Activated naive CD8-positive, alpha-beta T cell treated with anti-CD3 and anti-CD28 coated beads for 36 hours (primary cell): ENCODE results near the gene CLDN9. TPM values are rescaled to one million over a fixed set of nuclear protein-coding genes. Genes with fewer than 3 reads are reported as not detected.
A peak's percentile ranks its signal among the peaks of the same experiment; 100 is the strongest.

Experiments
- DNase-seq: peaks from one replicate; pipeline ENCODE4 v3.0.0; 2021
- H3K27ac Mint-ChIP-seq: one replicate; pipeline ENCODE4 v1.8.0; 2022; ENCODE audit warnings: mild to moderate bottlenecking, moderate library complexity, mixed read lengths
- H3K27me3 Mint-ChIP-seq: one replicate; pipeline ENCODE4 v1.8.0; 2022; ENCODE audit warnings: mild to moderate bottlenecking, mixed read lengths
- H3K36me3 Mint-ChIP-seq: one replicate; pipeline ENCODE4 v1.8.0; 2021; ENCODE audit warnings: mild to moderate bottlenecking, mixed read lengths
- H3K4me1 Mint-ChIP-seq: one replicate; pipeline ENCODE4 v1.8.0; 2021; ENCODE audit warnings: mixed read lengths
- H3K4me3 Mint-ChIP-seq: one replicate; pipeline ENCODE4 v1.8.0; 2022; ENCODE audit warnings: mild to moderate bottlenecking, moderate library complexity, mixed read lengths
- H3K9me3 Mint-ChIP-seq: one replicate; pipeline ENCODE4 v1.8.0; 2022; ENCODE audit warnings: mixed read lengths
- total RNA-seq, 2 experiments: library from RNA; stranded (reverse); gene quantifications; one replicate each; pipeline ENCODE4 v1.2.3, GENCODE V29; 2021

CLDN9 gene
- total RNA-seq, 2 experiments from 2014 or later: not detected

DNA sequence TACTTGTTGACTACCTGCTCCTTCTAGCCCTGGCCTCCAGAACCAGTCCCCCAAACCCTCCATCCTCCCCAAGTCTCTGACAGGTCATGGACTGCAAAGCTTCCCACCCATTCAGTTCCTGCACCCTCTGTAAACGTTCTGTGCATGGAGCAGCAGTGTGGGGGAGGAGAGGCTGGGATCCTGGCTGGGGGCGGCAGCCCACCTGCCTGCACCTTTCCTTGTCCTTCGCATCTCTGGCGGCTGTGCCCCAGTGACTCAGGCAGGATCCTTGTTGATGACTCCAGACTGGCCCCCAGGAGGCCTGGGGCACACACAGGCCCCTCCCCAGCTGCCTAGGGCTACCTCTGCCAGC, 30.8 kb upstream of the CLDN9 start:
- Mint-ChIP-seq H3K27ac (peak overlapping the region; percentile 26), H3K4me1 (peaks cover 5% of the 10 kb centered on the region), H3K9me3 (no peaks in the 10 kb centered on the region), H3K27me3 (peaks cover 4% of the 10 kb centered on the region), H3K4me3 (peak overlapping the region; percentile 89), H3K36me3 (peaks cover 20% of the 10 kb centered on the region)
- DNase-seq: no peak

DNA sequence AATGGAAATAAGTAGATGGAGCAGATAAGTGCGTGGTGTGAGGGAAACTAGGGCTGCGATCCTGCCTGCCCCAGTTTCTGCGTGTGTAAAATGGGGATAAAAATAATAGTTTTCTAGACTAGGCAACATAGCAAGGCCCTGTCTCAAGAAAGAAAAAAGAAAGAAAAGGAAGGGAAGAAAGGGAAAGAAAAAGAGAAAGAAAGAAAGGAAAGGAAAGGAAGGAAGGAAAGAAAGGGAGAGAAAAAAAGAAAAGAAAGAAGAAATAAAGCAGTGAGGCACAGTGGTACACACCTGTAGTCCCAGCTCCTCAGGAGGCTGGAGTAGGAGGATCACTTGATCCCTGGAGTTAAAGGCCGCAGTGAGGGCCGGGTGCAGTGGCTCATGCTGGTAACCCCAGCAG, 30.3 kb upstream of the CLDN9 start:
- H3K27me3 Mint-ChIP-seq: peaks cover 4% of the 10 kb centered on the region
- DNase-seq: no peak
- H3K36me3 Mint-ChIP-seq: peaks cover 15% of the 10 kb centered on the region
- no peak overlapping the region for H3K27ac Mint-ChIP-seq
- H3K9me3 Mint-ChIP-seq: no peaks in the 10 kb centered on the region
- H3K4me1 Mint-ChIP-seq: peaks cover 5% of the 10 kb centered on the region
- H3K4me3 Mint-ChIP-seq: peak overlapping the region; percentile 1

DNA sequence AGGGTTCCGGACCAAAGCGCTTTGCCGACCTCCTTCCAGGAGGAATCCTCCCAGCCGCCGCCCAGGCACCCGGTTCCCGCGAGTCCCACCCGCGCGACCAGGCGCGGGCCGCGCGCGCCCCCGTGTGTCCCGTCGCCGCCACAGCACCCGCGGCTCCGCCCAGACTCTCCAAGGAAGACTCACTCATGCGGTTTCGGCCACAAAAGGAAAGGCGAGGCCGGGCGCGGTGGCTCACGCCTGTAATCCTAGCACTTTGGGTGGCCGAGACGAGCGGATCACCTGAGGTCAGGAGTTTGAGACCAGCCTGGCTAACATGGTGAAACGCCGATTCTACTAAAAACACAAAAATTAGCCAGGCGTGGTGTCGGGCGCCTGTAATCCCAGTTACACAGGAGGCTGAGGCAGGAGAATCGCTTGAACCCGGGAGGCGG, 29.0 kb upstream of the CLDN9 start:
- Mint-ChIP-seq H3K4me1 (peaks cover 3% of the 10 kb centered on the region), H3K4me3 (peak overlapping the region; percentile 48), H3K36me3 (peaks cover 7% of the 10 kb centered on the region), H3K27me3 (peaks cover 4% of the 10 kb centered on the region), H3K9me3 (no peaks in the 10 kb centered on the region), H3K27ac (no peak overlapping the region)
- peak; percentile 76 for DNase-seq

DNA sequence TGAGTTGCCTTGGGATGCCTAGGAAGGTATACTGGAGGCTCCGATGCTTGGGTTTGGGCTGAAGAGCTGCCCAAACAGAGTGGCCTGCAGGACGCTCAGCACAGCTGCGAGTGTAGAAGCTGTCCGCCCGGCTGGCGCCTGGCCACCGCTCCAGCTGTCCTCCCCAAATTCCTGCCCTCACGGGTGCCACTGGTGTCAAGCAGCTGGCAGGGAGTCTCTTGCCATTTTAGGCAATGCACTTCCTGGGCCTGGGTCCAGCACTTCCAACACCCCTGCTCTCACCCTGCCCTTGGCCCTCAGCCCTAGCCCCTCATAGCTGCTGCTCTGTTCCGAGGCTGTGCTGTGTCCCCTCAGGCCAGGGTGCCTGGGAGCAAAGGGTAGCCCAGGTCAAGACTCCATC, 27.3 kb upstream of the CLDN9 start:
- H3K36me3 Mint-ChIP-seq: no peaks in the 10 kb centered on the region
- no peaks in the 10 kb centered on the region for H3K9me3 Mint-ChIP-seq
- H3K4me1 Mint-ChIP-seq: peaks cover 3% of the 10 kb centered on the region
- no peak overlapping the region for H3K4me3 Mint-ChIP-seq
- no peak overlapping the region for H3K27ac Mint-ChIP-seq
- DNase-seq: no peak
- peaks cover 11% of the 10 kb centered on the region for H3K27me3 Mint-ChIP-seq

DNA sequence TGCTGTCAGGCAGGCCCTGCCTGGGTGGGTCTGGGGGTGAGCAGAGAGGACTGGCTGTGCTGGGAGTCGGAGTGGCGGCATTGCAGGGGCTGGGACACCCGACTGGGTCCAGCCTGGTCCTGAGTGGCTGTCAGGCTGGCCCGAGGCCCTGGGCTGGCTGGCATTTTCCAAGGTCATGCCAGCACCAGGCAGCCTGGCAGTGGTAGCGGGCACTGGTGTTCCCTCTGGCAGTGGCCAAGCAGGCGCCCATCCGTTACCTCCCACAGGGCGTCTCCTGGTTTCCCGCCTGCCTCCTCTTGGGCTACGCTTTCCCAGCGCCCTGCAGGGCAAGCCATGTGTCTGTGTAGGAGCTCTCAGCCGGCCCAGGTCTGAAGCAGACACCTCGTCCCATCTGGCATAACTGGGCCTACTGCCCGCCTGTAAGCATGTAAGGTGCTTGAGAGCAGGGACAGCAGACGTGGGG, 26.8 kb upstream of the CLDN9 start:
- DNase-seq: no peak
- Mint-ChIP-seq H3K27ac (no peak overlapping the region), H3K9me3 (no peaks in the 10 kb centered on the region), H3K4me3 (no peak overlapping the region), H3K27me3 (peaks cover 13% of the 10 kb centered on the region), H3K36me3 (no peaks in the 10 kb centered on the region), H3K4me1 (peaks cover 3% of the 10 kb centered on the region)

DNA sequence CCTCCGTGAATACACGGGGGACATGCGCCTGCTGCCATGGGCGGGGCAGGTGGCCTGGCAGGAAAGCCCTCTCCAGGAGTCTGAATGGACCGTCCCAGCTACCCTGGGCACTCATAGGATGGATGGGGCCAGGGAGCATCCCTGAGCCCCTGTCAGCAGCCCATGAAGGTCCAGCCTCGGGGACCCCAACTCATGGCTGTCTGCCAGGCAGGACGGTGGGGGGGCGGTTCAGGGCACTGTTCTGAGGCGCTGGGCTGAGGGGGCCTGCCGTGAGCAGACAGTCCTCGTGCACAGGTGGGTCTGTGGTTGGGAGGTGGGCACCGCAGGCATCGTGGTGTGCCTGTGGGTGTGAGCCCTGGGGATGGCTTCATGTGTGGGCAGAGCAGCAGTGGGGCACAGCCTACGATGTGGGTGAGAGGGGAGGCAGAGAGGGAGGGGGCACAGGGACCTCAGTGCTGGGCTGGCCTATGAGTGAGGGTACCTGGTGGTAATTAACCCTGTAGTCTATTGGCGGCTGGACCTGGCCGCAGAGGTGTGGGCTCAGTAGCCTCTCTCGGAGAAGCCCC, 26.0 kb upstream of the CLDN9 start:
- DNase-seq: no peak
- H3K4me3 Mint-ChIP-seq: no peak overlapping the region
- no peaks in the 10 kb centered on the region for H3K36me3 Mint-ChIP-seq
- H3K4me1 Mint-ChIP-seq: peaks cover 3% of the 10 kb centered on the region
- H3K27ac Mint-ChIP-seq: no peak overlapping the region
- peaks cover 13% of the 10 kb centered on the region for H3K27me3 Mint-ChIP-seq
- H3K9me3 Mint-ChIP-seq: no peaks in the 10 kb centered on the region

DNA sequence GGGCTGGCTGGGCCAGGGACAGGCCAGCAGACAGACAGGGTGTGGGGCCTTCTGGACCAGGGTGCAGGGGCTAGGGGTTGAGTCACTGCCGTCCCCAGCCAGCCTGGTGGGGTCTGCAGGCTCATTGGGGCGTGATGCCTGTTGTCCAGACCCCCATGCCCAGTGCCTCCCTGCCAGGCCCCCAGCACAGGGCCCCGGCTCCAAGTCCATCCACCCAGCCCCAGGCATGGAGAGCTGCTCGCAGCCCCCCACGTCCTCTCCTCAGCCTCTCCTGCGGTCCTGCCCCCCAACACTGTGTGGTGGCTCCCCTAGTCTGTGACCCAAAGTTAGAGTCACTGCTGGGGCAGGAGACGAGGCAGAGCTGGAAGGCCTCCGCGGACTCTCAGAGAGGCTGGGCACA, 25.4 kb upstream of the CLDN9 start:
- Mint-ChIP-seq H3K36me3 (no peaks in the 10 kb centered on the region), H3K27me3 (peaks cover 11% of the 10 kb centered on the region)

DNA sequence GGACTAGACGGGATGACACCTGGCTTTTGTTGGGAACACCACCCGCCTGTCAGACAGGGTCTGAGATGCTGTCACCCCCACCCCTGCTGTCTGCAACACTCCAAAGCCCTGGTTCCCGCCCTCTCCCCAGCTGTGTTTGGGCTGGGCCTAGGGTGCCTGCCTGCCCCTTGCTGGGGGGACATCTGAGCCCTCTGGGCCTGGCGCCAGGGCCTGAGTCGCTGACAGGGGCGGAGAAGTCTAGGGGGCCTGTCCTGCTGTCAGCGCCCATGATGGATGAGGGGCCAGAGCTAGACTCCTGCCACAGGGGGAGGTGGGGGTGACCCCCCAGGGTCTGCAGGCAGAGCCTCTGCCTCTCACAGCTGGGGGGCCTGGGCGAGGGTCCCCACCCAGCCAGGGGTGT, 24.9 kb upstream of the CLDN9 start:
- H3K4me1 Mint-ChIP-seq: peaks cover 3% of the 10 kb centered on the region

More for the DNA sequence above, 25.4 kb upstream of the CLDN9 start:
- no peak for DNase-seq
- no peak overlapping the region for H3K4me3 Mint-ChIP-seq
- H3K4me1 Mint-ChIP-seq: peaks cover 3% of the 10 kb centered on the region
- H3K9me3 Mint-ChIP-seq: no peaks in the 10 kb centered on the region
- H3K27ac Mint-ChIP-seq: no peak overlapping the region

DNA sequence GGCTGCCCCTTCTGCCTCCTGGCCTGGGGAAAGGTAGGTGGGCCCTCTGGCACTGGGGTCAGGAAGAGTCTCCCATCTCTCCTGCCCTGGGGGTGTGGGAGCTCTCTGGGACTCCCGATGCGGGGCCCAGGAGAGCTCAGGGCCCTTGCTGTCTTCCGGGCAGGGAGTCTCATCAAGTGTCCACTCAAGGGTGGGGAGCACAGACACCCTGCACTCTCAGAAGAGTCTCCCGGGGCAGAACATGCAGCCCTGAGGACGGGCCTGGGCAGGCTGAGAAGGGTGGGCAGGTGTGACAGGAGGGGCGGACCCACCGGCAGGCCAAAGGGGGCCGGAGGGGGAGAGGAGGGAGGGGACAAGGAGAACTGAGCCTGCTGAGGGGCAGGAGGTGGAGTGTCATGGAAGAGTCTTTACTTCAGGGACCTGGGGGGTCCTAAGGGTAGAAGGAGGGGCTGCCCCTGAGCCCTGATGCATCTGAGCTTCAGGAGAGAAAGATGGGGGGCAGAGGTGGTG, 24.1 kb upstream of the CLDN9 start:
- Mint-ChIP-seq H3K27me3 (peaks cover 9% of the 10 kb centered on the region), H3K27ac (no peak overlapping the region), H3K4me3 (no peak overlapping the region), H3K9me3 (no peaks in the 10 kb centered on the region), H3K36me3 (no peaks in the 10 kb centered on the region), H3K4me1 (peaks cover 2% of the 10 kb centered on the region)
- DNase-seq: no peak

More for the DNA sequence above, 24.9 kb upstream of the CLDN9 start:
- no peak overlapping the region for H3K27ac Mint-ChIP-seq
- DNase-seq: no peak
- peaks cover 9% of the 10 kb centered on the region for H3K27me3 Mint-ChIP-seq
- H3K9me3 Mint-ChIP-seq: no peaks in the 10 kb centered on the region
- no peaks in the 10 kb centered on the region for H3K36me3 Mint-ChIP-seq
- H3K4me3 Mint-ChIP-seq: no peak overlapping the region

DNA sequence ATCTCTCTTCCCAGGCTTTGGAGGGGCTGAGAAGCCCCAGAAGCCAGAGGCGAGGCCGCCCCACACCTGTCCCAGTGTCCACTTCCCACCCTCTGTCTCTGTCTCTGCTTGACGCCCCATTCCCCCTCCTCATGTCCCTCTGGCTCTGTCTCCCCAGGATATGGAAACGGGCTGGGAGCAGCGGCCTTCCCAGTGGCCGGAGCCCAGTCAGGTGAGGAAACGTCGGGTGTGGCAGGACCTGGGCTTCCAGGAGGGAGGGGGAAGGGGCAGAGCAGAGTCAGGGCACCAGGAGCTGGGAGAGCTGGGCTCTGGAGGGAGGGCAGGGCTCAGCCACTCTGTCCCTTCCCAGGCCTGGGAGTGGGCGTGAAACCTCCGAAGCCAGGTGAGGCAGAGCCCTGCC, 21.8 kb upstream of the CLDN9 start:
- H3K36me3 Mint-ChIP-seq: no peaks in the 10 kb centered on the region
- peaks cover 9% of the 10 kb centered on the region for H3K27me3 Mint-ChIP-seq
- H3K27ac Mint-ChIP-seq: no peak overlapping the region
- H3K9me3 Mint-ChIP-seq: no peaks in the 10 kb centered on the region
- no peak overlapping the region for H3K4me3 Mint-ChIP-seq
- no peak for DNase-seq
- H3K4me1 Mint-ChIP-seq: no peaks in the 10 kb centered on the region

DNA sequence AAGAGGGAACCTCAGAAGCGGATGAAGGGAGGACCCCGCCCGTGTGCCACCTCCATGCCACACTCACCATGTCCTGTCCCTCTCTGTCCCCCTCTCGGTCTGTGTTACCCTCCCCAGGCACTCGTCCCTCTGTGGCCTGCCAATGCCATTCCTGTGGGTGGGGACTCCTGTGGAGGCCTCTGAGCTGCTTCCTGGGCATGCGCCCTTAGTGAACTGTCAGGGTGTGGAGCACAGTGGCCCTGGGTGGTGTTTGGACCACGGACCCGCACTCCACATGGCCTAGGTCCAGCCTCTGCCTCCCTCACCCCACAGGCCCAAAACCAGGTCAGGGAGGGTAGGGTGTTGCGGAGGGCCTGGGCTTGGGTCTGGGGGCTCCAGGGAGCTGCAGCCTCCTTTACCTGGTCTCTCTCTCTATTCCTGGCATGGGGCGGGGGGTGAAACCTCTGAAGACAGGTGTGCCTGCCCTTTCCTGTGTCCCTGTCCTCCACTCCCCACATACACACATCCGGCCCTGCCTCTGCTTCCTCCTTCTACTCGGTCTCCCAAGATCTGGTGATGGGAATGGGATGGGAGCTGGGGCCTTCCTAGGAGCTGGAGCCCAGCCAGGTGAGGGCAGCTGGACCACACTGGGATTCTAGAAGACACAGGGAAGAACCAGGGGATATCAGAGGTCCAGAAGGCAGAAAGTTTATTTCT, 21.0 kb upstream of the CLDN9 start:
- Mint-ChIP-seq H3K9me3 (no peaks in the 10 kb centered on the region), H3K4me3 (no peak overlapping the region), H3K27ac (no peak overlapping the region), H3K27me3 (peaks cover 9% of the 10 kb centered on the region), H3K4me1 (no peaks in the 10 kb centered on the region), H3K36me3 (no peaks in the 10 kb centered on the region)
- no peak for DNase-seq

DNA sequence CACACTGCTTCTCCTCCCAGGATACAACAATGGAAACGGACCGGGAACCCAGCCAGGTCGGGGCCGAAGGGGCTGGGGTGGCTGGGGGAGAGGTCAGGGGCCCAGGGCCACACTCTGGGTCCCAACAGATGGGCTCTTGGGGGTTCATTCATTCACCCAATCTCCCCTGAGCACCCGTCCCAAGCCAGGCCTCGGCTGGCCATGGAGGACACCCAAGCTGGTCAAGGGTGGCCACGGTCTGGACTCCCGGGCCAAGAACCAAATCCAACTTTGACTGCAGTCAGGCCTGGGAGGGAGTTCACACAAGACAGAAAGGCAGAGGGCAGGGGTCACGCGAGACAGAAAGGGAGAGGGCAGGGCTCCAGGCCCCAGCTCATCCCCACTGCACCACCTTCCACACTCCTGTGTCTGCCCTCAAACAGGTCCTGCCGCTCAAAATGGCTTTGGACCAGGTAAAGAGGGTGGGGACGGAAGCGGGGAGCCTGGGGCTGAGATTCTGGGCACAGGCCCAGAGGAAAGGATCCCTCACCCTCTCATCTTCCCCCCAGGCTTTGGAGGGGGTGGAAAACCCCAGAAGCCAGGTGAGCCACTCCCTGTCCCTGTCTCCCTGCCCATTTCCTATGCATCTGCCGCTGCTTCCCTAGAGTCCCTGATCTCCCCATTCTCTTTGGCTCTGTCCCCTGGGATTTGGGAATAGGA, 20.2 kb upstream of the CLDN9 start:
- no peak overlapping the region for H3K27ac Mint-ChIP-seq
- no peaks in the 10 kb centered on the region for H3K36me3 Mint-ChIP-seq
- H3K4me3 Mint-ChIP-seq: no peak overlapping the region
- H3K4me1 Mint-ChIP-seq: no peaks in the 10 kb centered on the region
- H3K27me3 Mint-ChIP-seq: peaks cover 9% of the 10 kb centered on the region
- DNase-seq: no peak
- no peaks in the 10 kb centered on the region for H3K9me3 Mint-ChIP-seq

DNA sequence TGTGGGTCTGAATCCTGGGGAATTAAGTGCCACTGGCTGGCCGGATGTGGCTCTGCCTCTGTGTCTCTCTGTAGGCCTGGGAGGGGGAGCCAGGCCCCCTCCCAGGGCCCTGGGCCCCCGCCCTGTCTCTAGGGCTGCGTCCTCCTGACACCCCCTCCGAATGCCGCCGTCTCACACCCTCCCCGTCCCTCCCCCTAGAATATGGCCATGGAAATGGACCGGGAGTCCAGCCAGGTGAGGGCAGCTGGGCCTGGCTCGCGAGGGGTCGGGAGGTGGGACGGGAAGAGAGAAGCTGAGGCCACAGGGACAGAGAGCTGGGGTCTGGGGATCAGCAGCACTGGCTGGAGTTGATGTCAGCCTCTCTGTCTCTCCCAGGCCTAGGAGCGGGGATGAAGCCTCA, 16.4 kb upstream of the CLDN9 start:
- Mint-ChIP-seq H3K36me3 (no peaks in the 10 kb centered on the region), H3K4me1 (no peaks in the 10 kb centered on the region), H3K27ac (no peak overlapping the region), H3K27me3 (no peaks in the 10 kb centered on the region), H3K4me3 (no peak overlapping the region), H3K9me3 (no peaks in the 10 kb centered on the region)
- no peak for DNase-seq

DNA sequence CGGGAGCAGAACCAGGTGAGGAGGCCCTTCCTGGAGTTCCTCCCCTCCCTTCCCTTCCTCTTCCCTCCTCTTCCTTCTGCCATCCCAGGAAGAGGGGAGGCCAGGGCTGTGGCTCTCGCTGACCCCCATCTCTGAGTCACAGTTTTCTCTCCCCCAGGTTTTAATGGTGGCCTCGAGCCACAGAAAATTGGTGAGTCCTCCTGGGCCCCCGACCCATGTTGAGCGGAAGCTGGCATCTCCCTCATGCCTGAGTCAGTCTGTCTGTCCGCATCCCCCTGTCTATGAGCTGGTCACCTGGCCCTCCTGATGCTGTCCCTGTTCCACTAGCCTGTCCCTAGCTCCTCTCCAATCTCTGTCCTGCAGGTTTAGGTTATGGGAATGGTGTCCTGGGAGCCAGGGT, 12.8 kb upstream of the CLDN9 start:
- no peak for DNase-seq
- Mint-ChIP-seq H3K27ac (no peak overlapping the region), H3K4me3 (no peak overlapping the region), H3K9me3 (no peaks in the 10 kb centered on the region), H3K27me3 (peaks cover 3% of the 10 kb centered on the region), H3K36me3 (no peaks in the 10 kb centered on the region), H3K4me1 (no peaks in the 10 kb centered on the region)

DNA sequence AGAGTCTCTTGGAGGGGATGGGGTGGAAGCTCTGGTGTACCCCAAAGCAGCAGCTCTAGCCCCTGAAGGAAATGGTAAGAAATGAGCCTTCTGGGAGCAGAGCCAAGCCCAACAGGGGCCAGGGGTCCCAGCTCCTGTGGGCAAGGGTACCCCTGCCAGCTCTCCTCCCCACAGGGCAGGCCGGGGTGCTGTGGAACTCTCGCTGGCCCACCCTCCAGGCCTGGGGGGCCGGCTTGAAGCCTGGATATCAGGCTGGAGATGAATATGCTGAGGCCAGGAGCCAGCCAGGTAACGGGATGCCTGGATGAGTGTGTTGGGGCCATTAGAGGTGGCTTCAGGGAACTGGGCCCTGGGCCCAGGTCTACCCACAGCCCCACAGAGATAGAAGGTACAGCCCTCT, 12.2 kb upstream of the CLDN9 start:
- H3K27me3 Mint-ChIP-seq: peaks cover 6% of the 10 kb centered on the region
- DNase-seq: no peak
- no peak overlapping the region for H3K4me3 Mint-ChIP-seq
- no peaks in the 10 kb centered on the region for H3K9me3 Mint-ChIP-seq
- no peaks in the 10 kb centered on the region for H3K4me1 Mint-ChIP-seq
- H3K36me3 Mint-ChIP-seq: no peaks in the 10 kb centered on the region
- H3K27ac Mint-ChIP-seq: no peak overlapping the region
